Measurements from ENCODE around the gene CBX8. TPM values are rescaled to one million over a fixed set of nuclear protein-coding genes. Genes with fewer than 3 reads are reported as not detected.

Gene CBX8
- total and polyA plus RNA-seq, 2 of the 13 experiments (the other 11 are each of a cell fraction or from before 2014, with no cell fraction given) = 0.34 to 12.6 TPM

DNA sequence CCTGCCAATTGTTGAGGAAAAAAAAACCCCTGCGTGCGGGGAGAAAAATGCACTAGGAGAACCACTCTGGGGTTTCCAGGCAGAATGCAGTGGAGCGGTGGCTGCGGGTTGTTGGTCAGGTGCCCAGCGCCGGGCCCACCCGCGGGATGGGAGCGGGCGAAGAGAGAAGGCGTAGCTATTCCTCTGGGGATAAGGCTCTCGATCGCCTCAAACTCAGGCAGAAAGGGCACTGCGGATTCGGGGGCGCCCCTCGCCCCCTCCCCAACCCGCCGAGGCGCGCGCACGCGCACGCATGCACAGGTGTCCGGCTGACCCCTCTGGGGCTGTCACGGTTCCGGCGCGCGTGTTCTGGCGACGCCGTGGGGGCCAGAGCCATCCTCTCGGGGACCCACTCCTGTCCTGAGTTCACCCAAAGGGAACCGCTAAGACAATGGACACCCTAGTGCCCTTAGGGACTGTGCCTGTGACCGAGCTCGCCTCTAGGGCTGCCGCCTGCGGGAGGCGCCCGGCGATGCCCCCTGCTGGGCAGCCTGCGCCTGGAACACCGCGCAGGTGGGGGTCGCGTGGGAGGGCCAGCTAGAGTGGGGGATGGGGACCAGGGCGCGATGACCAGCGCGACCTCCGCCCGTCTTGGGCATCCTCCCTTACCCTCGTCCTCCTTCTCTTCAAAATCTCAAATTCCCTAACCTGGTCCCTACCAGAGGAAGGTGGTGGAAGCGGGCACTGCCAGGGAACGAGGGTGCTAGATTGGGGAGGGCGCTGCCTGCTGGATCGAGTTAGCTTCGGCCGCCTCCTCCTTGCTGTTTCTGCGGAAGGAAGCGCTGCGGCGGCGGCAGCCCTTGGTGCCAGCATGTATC lies 14.4 kb upstream of the CBX8 start (continued):
- TF ChIP-seq, protein P1, sequence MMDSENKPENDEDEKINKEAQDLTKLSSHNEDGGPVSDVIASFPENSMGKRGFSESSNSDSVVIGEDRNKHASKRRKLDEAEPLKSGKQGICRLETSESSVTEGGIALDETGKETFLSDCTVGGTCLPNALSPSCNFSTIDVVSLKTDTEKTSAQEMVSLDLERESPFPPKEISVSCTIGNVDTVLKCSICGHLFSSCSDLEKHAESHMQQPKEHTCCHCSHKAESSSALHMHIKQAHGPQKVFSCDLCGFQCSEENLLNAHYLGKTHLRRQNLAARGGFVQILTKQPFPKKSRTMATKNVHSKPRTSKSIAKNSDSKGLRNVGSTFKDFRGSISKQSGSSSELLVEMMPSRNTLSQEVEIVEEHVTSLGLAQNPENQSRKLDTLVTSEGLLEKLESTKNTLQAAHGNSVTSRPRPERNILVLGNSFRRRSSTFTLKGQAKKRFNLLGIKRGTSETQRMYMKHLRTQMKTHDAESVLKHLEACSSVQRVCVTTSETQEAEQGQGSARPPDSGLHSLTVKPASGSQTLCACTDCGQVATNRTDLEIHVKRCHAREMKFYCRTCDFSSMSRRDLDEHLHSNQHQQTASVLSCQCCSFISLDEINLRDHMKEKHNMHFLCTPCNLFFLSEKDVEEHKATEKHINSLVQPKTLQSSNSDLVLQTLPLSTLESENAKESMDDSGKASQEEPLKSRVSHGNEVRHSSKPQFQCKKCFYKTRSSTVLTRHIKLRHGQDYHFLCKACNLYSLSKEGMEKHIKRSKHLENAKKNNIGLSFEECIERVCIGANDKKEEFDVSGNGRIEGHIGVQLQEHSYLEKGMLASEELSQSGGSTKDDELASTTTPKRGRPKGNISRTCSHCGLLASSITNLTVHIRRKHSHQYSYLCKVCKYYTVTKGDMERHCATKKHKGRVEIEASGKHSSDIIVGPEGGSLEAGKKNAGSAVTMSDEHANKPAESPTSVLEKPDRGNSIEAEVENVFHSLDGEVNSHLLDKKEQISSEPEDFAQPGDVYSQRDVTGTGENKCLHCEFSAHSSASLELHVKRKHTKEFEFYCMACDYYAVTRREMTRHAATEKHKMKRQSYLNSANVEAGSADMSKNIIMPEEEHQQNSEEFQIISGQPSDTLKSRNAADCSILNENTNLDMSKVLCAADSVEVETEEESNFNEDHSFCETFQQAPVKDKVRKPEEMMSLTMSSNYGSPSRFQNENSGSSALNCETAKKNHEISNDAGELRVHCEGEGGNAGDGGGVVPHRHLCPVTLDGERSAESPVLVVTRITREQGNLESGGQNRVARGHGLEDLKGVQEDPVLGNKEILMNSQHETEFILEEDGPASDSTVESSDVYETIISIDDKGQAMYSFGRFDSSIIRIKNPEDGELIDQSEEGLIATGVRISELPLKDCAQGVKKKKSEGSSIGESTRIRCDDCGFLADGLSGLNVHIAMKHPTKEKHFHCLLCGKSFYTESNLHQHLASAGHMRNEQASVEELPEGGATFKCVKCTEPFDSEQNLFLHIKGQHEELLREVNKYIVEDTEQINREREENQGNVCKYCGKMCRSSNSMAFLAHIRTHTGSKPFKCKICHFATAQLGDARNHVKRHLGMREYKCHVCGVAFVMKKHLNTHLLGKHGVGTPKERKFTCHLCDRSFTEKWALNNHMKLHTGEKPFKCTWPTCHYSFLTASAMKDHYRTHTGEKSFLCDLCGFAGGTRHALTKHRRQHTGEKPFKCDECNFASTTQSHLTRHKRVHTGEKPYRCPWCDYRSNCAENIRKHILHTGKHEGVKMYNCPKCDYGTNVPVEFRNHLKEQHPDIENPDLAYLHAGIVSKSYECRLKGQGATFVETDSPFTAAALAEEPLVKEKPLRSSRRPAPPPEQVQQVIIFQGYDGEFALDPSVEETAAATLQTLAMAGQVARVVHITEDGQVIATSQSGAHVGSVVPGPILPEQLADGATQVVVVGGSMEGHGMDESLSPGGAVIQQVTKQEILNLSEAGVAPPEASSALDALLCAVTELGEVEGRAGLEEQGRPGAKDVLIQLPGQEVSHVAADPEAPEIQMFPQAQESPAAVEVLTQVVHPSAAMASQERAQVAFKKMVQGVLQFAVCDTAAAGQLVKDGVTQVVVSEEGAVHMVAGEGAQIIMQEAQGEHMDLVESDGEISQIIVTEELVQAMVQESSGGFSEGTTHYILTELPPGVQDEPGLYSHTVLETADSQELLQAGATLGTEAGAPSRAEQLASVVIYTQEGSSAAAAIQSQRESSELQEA (CRISPR knock-in tag; IDR thresholded peaks at IDR 0.05; ENCODE audit: not compliant biosample characterization) = peak; percentile 41
- TF ChIP-seq ZNF230 (CRISPR knock-in tag; IDR thresholded peaks at IDR 0.05) (no peak), MXD4 (CRISPR knock-in tag; IDR thresholded peaks at IDR 0.05) (0 out of 2 replicates have a peak, but pooled peaks have one; percentile 13), ELF4 (CRISPR knock-in tag; IDR thresholded peaks at IDR 0.05; ENCODE audit: borderline replicate concordance) (no peak), ZNF672 (CRISPR knock-in tag; IDR thresholded peaks at IDR 0.05) (no peak)
- TF ChIP-seq, protein P2, sequence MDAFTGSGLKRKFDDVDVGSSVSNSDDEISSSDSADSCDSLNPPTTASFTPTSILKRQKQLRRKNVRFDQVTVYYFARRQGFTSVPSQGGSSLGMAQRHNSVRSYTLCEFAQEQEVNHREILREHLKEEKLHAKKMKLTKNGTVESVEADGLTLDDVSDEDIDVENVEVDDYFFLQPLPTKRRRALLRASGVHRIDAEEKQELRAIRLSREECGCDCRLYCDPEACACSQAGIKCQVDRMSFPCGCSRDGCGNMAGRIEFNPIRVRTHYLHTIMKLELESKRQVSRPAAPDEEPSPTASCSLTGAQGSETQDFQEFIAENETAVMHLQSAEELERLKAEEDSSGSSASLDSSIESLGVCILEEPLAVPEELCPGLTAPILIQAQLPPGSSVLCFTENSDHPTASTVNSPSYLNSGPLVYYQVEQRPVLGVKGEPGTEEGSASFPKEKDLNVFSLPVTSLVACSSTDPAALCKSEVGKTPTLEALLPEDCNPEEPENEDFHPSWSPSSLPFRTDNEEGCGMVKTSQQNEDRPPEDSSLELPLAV (CRISPR knock-in tag; conservative IDR thresholded peaks at IDR 0.05; ENCODE audit: low read depth) = no peak
- TF ChIP-seq, protein P3, sequence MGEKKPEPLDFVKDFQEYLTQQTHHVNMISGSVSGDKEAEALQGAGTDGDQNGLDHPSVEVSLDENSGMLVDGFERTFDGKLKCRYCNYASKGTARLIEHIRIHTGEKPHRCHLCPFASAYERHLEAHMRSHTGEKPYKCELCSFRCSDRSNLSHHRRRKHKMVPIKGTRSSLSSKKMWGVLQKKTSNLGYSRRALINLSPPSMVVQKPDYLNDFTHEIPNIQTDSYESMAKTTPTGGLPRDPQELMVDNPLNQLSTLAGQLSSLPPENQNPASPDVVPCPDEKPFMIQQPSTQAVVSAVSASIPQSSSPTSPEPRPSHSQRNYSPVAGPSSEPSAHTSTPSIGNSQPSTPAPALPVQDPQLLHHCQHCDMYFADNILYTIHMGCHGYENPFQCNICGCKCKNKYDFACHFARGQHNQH (CRISPR knock-in tag; IDR thresholded peaks at IDR 0.05) = 0 out of 2 replicates have a peak, but pooled peaks have one; percentile 59
- TF ChIP-seq, protein P4, sequence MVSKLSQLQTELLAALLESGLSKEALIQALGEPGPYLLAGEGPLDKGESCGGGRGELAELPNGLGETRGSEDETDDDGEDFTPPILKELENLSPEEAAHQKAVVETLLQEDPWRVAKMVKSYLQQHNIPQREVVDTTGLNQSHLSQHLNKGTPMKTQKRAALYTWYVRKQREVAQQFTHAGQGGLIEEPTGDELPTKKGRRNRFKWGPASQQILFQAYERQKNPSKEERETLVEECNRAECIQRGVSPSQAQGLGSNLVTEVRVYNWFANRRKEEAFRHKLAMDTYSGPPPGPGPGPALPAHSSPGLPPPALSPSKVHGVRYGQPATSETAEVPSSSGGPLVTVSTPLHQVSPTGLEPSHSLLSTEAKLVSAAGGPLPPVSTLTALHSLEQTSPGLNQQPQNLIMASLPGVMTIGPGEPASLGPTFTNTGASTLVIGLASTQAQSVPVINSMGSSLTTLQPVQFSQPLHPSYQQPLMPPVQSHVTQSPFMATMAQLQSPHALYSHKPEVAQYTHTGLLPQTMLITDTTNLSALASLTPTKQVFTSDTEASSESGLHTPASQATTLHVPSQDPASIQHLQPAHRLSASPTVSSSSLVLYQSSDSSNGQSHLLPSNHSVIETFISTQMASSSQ (IDR thresholded peaks at IDR 0.05; ENCODE audit: low read depth) = no peak
- TF ChIP-seq, protein P4 (CRISPR knock-in tag; IDR thresholded peaks at IDR 0.05; ENCODE audit: borderline replicate concordance) = no peak

Measured in HepG2 (cell line).